NAMALWA (cell line): ENCODE measurements around the gene IL1RAPL1.
"Not testable (repeated sequence)": the region's sequence is repeated elsewhere in the genome, so short reads cannot be mapped to it uniquely, and the experiment has no call there.

Experiments used
- DNase-seq: peaks from one replicate; pipeline ENCODE4 v3.0.0-alpha.2; 2015; ENCODE audit warnings: low spot score

IL1RAPL1 gene

DNA sequence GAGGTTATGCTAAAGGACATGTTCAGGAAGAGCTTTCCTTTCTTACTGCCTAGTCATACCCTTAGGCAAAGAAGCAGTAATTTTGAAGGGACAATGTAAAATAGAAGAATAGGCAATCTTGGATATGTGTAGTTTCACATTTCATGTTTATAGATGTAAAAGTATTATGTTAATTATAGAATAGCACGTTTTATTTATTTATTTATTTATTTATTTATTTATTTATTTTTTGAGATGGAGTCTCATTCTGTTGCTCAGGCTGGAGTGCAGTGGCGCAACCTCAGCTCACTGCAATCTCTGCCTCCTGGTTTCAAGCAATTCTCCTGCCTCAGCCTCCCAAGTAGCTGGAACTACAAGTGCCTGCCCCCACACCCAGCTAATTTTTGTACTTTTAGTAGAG, 535.6 kb downstream of the IL1RAPL1 start:
- not testable (repeated sequence) for DNase-seq

DNA sequence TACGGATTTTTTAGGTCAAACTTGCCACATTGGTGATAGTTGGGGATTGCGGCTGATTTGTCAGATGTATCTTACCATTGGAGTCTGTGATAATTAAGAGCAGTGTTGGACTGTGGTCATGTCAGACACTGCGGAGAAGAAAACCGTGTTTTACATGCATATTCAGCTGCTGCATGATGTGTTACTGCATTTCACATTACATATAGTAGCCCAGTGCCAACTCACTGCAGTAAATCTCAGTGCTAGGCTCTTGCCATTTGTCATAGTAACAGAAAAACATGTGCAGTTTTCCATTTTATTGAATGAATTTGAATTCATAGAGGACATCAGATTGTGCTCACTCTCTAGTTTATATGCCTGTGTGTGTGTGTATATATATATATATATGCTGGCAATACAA, 543.7 kb downstream of the IL1RAPL1 start:
- DNase-seq = no peak

DNA sequence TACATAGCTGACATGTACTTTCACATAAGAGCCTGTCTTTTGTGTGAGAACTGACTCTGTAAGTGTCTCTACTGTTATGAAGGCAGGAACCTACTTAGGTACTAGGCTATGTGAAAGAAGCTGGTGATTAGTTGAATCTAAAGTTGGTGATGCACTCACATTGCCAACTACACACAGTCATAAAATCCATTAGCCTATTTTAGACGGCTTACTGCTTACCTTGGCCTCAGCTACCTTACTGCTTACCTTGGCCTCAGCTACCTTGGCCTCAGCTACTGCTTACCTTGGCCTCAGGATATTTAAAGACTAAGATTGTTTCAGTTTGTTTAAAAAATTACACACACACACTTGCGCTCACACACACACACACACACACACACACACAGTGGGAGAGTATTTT, 549.7 kb downstream of the IL1RAPL1 start:
- DNase-seq = no peak

DNA sequence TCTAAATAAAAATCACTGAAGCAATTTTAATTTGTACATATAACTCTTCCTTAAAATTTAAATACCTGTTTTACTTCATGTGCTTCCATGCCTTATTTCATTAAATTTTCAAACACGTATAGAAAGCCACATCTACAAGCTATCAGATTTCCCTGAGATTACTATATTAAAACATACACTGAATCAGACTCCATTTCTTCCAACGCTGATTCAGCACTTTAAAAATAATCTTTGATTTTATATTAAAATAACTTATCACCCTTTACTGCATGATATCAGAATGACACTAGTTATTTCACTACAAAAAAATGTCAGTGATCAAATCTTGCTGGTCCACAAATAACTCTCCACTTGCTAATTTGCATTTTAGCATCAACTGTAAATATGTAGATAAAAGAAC, 550.8 kb downstream of the IL1RAPL1 start:
- no peak for DNase-seq

DNA sequence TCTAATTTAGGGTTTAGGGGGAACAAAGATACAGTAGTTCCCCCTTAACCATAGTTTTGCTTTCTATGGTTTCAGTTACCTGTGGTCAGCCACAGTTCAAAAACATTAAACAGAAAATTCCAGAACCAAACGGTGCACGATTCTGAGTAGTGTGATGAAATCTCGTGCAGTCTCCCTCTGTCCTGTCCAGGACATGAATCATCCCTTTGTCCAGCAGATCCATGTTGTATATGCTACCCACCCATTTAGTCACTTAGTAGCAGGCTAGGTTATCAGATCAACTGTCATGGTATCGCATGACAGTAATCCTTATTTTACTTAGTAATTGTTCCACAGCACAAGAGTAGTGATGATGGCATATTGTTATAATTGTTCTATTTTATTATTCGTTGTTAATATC, 556.1 kb downstream of the IL1RAPL1 start:
- DNase-seq = no peak

DNA sequence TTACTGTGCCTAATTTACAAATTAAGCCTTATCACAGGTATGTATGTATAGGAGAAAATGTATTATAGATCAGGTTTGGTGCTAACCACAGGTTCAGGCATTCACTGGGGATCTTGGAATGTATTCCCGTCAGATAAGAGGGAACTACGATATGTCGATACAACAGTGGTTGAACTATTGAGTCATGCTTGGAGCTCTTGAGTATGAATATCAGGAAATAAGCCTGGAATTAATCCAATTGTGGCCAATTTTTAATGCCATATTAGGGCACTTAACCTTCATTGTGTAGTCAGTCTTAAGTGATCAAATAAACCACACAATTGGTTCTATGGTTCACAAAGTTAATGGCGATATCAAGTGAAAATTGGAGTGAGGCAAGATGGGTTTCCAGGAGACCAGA, 556.5 kb downstream of the IL1RAPL1 start:
- no peak for DNase-seq

DNA sequence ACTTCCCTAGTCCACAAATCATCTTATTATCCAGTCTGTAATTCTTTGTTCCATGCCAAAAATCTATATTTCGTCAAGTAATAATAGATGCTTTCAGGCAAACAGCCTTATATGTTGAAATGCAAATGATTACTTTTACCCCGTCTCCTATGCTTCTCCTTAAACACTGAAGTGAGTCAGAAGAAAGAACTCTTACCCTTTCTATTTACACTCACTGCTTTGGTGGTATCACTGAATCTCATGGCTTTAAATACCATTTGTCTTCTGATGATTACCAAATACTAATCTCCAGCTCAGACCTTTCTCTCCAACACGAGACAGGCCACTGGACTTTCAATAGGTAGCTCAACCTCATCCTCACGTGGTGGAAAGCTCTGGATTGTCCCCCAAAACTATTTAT, 558.1 kb downstream of the IL1RAPL1 start:
- no peak for DNase-seq

DNA sequence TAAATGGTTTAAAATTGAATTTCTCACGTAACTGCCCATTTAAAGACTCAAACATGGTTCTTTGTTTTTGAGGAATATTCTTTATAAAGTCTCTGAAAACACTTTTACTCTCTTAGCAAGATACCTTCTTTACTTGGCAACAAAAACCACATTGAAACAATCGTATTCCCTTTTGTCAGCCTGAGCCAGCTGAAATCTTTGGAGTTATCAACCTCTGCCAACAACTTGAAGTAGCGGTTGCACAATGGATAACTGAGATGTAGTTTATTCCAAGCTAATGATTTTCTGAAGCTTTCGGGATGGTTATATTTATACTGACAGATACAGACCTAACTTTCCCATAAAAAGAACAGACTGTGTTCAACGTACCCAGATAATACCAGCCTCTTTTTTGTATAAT, 561.3 kb downstream of the IL1RAPL1 start:
- DNase-seq = no peak

DNA sequence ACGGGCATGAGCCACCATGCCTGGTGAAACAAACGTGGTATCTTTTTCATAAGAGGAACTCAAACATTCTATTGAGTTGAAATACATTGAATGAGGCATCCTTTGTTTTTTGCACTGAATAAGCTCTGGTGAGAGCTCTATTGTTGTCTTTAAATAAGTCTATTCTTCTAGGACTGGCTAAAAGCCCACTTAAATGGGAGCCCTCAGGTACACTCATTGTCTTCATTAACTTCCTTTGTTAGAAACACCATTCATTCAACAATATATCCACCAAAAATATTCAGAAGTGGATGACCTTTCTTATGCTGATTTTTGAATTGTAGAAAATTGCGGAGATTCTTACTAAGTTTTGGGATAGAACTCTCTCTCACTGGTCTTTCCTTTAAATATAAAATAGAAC, 568.0 kb downstream of the IL1RAPL1 start:
- DNase-seq = no peak

DNA sequence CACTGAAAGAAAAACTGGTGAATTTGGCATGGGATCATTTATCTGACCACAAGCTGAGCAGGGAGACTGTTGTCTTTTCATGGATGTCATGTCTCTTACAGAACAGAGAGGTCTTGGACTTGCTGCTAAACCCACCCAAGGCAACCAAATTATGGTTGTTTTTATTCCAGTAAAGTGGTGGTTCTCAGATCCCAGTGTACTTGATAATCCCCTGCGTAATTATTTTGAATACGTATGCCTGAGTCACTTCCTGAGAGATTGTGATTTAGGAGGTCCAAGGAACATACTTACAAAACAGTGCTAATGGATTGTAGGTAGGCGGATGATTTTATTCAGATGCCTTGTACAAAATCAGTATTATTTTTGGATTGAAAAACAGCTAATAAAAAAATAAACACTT, 585.6 kb downstream of the IL1RAPL1 start:
- DNase-seq = no peak

DNA sequence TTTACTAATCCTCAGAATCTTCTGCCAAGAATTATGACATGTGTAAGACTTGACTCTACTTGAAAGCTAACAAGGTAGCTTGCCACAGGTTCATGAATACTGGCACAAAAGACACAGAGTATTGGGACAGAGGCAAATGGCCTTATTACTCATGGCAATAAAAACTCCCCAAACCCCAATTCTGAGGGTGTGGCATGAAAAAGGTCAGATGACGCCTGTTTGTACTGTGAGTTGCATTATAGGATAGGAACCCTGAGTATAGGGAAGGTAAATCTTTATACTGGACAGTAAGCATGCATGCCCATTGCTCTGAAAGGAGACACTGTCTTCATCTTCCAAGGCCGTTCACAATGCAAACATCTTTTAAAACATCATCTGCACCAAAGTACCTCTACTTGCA, 600.0 kb downstream of the IL1RAPL1 start:
- no peak for DNase-seq

DNA sequence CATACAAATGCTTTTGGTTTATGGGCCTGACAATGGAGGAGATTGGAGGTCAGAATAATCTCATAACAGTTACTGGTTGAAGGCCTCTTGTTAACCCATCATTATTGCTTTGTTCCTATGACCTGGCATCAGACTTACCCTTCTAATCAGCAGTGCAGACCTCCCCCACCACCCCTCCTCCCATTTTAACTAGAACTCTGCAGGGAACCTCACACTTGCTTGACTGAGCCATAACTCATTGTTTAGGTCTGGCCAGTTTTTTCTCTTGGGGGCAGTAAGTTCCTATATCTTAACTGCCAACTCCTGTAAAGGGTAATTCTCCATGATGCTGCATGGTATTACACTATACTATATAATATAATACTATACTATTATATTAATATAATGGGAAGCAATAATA, 609.3 kb downstream of the IL1RAPL1 start:
- DNase-seq = no peak

DNA sequence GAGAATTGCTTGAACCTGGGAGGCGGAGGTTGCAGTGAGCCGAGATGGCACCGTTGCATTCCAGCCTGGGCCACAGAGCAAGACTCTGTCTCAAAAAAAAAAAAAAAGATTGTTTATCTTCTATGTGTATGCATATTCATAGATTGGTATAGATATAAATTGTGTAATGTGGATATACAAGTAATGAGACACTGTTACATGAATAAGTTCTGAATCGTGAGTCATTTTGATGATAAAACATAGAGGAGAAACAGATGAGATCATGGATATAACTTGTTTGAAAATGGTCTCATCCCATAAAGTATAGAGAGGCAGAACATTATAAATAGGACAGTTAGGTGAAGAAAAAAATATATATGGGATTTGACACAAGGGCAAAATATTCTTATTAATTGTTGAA, 628.0 kb downstream of the IL1RAPL1 start:
- DNase-seq = no peak

DNA sequence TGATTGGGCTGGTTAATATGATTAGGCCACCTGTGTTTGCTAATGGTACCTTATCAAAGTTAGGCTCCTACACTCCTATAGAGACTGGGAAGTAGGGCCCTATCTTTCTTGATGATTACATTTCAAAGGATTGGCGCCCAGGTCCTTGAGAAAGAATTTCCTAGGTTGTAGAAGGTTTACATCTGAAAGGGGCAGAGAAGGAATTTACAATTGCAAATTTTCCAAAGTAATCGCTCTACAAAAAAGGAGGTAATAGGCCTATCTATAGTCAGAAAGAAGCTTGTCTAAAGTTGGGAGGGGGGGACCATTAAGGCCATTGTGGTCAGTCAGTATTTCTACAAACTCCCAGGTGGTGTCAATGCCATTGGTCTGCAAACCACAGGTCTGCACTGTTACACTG, 638.4 kb downstream of the IL1RAPL1 start:
- no peak for DNase-seq

DNA sequence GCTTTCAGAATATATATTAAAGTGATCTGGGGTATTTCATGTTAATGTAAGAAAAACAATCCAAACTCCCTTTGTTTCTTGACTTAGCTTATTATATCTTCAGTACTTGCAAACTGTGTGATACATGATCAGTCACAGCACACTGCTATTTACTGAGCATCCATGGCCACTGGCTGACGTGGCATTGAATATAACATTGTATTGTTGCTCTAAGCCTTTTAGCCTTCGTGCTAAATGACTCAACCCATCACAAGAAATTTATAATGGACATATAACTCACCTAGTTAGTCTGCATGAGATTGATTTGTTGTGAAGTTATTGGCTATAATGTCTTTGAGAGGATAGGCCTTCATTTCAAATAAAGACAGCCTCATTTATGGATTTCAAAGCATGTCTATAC, 642.6 kb downstream of the IL1RAPL1 start:
- no peak for DNase-seq

DNA sequence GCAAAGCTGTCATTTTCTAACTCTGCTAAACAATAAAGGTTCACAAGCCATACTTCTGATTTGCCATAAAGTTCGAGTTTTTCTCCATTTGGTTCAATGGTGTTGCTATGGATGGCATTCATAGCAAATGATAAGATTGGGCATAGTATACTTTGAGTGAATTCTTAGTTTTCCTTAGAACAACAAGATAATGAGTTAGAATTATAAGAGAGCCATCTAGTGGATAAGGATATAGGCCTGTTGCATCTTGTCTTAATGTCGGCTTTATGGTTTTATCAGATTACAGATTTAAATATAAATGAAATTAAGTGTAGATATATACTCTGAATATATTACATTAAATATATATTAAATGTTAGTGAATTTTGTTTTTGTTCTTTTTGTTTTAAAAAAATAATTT, 644.6 kb downstream of the IL1RAPL1 start:
- peak; percentile 0 for DNase-seq

DNA sequence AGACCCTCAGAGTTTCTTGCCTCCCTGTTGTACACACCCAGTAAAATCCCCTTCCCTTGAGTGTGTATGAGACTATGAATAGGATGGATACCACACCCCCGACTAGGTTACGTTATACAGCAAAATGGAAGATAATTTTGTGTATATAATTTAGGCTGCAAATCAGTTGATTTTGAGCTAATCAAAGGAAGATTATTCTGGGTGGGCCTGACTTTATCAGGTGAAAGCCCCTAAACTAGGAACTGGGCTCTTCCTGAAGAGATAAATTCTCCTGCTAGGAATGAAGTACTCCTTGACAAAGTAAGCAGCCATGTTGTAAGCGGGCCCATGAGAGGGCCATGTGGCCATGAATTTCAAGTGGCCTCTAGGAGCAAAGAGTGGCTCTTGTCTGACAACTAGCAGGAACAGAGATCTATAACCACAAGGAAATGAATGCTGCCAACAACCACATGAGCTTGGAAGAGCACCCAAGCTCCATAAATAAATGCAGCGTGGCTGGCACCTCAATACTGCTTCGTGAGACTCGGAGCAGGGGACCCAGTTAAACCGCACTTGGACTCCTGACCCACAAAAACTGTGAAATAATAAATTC, 646.4 kb downstream of the IL1RAPL1 start:
- DNase-seq = no peak

DNA sequence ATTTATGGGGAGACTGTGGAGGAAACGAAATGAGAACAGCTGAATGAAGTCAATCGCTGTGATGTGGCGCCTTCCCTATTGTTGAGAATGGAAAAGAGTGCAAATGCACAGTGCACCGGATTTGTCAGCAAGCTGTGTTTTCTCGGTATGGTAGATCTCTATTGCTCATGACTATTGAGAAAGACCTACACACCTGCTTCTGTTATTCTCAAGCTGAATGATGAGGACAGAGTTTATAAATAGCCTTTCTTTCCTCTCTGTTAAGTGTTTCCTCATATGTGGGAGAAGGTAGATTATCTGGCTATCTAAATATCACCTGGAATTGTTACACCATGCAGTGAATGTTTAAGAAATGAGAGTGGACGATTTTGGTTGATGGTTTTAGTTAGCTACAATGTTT, 650.7 kb downstream of the IL1RAPL1 start:
- no peak for DNase-seq

DNA sequence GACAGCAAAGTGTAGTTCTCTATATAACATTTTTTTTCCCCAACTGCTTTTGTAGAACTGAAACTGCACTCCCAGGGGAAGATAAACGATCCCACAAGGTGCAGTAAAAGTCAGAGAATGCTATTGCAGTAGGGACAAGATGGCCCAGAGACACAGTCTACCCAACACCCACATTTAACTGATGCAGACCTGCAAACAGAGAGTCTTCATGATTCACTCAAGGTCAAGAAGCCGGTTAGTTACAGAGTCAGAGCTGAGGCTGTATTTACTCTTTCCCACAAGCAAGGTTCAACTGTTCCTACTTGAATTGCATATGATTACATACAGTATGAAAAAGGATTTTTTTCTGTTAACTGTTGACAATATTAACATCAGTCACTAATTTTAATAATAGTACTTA, 654.6 kb downstream of the IL1RAPL1 start:
- no peak for DNase-seq

DNA sequence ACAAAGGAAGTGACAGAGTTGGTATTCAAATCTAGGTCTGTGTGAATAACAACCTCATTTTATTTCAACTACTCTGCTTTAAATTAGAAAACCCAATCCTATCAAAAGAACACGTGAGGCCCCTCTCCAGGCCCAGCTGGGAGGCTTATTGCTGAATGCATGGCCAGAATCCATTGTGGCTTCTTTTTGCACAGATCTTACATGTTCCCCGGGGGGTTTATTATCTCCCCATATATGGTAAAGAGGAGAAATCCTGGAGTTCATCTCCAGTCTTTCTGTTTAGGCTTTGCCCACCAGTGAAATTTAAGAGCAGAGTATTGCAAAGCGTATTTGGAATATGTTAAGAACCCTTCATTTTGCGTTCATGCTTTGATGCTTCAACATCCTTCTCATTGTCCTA, 655.6 kb downstream of the IL1RAPL1 start:
- DNase-seq = no peak

DNA sequence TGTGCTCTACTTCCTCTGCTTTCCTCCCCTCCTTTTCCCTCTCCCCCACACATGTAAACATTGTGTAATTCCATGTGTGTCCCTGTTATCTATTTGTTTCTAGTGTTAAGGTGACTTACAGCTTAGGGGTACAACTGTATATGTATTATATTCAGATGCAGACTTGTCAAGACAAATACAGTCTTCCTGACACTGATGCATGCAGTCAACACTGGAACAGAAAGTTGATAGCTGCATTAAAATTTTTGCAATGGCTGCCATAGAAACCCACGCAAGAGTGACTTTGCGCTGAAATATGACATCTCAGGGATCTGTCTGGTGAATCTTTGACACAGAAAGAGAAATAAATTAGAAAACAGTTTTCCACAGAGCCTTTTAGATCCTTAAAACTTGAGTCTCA, 656.7 kb downstream of the IL1RAPL1 start:
- DNase-seq = no peak

DNA sequence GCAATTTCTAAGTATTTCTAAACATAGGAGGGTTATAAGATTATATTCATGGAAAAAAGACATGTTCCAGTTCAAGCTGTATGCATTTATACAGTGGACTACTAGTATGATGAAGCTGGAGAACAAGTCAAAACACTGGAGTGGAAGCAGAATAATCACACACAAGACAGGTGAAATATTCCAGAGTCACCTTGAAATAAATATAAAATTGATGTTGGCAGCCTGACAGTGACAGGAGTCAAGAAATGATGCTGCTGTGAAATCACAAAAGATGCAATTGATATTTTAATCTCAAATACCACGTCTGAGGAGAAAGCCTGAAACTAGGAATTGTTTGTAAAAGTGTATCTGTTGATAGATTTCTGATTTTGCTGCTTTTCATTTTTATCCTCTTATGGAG, 667.3 kb downstream of the IL1RAPL1 start:
- no peak for DNase-seq

DNA sequence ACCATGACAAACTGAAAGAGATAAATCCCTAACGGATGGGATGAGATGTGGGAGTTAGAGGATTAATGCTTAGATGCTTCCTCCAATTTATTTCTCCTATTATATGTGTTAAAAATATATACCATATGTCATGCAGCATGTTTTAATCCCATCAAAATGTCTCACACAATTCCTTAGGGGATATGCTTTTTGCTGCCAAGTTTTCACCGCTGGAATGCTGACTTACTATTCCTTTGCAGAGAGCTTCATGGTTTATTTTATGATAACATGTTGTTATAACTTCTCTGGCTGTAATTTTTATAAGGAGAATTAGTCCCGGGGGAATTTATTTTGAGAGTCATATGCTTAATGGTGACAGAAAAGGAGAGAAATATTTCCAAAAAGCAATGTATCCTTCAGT, 670.3 kb downstream of the IL1RAPL1 start:
- DNase-seq = no peak

DNA sequence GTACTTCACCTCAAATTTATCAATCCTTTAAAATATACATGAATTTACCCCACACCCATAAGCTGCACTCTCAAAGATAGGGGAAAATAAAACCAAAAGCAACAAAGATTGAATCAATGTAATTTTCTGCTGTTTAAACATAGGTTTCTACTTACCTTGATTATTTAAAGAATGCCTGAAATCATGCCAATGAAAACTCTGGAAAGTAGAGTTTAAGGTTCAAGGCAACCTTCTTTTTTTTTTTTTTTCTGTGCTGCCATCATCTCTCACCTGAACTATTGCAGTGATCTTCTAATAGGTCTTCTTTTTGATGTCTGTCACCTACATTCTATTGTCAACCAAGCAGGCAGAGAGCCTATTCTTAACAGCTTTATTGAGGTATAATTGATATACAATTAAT, 682.1 kb downstream of the IL1RAPL1 start:
- no peak for DNase-seq

DNA sequence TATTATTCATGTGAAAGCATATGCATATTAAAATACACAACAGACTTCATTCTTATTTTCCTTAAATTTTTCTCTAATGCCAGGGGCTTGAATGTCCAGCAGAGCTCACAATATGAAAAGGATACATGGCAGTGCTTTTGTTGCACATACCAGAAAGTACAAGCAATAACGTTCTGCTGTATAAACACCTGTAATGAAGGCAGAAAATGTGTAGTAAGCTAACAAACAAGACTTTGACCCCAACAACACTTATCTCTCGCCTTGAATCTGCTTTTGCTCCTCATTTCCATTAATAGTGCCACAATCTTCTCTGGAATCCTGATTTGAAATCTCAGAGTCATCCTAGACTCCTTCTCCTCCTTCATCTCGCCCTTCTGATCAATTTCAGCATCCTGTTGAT, 687.3 kb downstream of the IL1RAPL1 start:
- no peak for DNase-seq
